Body of pancreas (tissue), 4 donors: ENCODE results near the gene ACTL10.

Experiments used
- POLR2A ChIP-seq, 3 donors: fragments of 450-650 bp; IDR thresholded peaks; one replicate each; pipeline ENCODE4 v1.6.1; 2016; ENCODE audit warnings: antibody characterized with exemption in 3 of 3, mild to moderate bottlenecking in 2 of 3
- TF ChIP-seq, protein P1 (sequence below), 7 experiments: fragments of 450-650 bp in 4 of 7; fragments of 200-600 bp in 3 of 7; sonication (generic) in 3 of 7; IDR thresholded peaks; one replicate each; pipeline ENCODE4 v1.5.1; 2016 to 2019; ENCODE audit warnings: antibody characterized with exemption in 7 of 7

DNA sequence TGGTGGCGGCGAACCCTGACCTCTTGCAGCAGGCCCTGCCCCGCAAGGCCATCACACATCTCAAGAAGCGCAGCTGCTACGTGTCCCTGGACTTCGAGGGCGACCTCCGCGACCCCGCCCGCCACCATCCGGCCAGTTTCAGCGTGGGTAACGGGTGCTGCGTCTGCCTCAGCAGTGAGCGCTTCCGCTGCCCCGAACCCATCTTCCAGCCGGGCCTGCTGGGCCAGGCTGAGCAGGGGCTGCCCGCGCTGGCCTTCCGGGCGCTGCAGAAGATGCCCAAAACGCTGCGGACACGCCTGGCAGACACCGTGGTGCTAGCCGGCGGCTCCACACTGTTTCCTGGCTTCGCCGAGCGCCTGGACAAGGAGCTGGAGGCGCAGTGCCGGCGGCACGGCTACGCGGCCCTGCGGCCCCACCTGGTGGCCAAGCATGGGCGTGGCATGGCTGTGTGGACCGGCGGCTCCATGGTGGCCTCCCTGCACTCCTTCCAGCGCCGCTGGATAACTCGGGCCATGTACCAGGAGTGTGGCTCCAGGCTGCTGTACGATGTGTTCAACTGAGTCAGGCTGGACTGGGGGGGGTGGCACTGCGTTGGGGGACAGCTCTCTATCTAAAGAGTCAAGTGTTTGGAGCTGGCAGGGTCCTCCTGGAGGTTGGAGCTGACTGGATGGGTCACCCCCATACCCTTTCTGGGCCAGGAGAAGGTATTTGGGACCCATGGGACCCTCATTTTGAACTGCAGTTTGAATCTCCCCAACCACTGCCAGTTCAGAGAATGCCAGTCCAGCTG is 1.1 kb downstream of the ACTL10 start:
- TF ChIP-seq POLR2A (IDR thresholded peaks at IDR 0.05), result peak in 1 of 3 donors; percentile 18
- TF ChIP-seq, protein P1, sequence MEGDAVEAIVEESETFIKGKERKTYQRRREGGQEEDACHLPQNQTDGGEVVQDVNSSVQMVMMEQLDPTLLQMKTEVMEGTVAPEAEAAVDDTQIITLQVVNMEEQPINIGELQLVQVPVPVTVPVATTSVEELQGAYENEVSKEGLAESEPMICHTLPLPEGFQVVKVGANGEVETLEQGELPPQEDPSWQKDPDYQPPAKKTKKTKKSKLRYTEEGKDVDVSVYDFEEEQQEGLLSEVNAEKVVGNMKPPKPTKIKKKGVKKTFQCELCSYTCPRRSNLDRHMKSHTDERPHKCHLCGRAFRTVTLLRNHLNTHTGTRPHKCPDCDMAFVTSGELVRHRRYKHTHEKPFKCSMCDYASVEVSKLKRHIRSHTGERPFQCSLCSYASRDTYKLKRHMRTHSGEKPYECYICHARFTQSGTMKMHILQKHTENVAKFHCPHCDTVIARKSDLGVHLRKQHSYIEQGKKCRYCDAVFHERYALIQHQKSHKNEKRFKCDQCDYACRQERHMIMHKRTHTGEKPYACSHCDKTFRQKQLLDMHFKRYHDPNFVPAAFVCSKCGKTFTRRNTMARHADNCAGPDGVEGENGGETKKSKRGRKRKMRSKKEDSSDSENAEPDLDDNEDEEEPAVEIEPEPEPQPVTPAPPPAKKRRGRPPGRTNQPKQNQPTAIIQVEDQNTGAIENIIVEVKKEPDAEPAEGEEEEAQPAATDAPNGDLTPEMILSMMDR (IDR thresholded peaks at IDR 0.05), result peak; percentile 89 to 98 (median 92)
